Measurements from ENCODE around the gene PLK4.

DNA sequence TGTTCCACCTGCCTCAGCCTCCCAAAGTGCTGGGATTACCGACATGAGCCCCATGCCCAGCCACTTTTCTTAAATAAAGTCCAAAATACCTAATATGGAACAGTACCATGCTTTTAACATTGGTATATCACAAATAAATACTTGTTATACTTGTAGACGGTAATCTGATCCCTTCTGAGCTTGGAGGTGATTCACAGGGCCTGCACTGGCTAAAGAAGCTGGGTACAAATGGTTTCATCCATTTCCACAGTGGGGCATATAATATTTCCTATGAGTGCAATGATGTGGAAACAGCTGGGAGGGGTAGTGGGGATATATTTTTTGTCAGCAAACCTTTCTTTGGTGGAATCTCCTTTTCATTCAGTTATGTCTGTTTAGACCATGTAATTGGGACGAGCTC, 35.8 kb downstream of the PLK4 start:
- no peak for TF ChIP-seq POLR2A (IDR thresholded peaks at IDR 0.05)
- TF ChIP-seq, protein P1, sequence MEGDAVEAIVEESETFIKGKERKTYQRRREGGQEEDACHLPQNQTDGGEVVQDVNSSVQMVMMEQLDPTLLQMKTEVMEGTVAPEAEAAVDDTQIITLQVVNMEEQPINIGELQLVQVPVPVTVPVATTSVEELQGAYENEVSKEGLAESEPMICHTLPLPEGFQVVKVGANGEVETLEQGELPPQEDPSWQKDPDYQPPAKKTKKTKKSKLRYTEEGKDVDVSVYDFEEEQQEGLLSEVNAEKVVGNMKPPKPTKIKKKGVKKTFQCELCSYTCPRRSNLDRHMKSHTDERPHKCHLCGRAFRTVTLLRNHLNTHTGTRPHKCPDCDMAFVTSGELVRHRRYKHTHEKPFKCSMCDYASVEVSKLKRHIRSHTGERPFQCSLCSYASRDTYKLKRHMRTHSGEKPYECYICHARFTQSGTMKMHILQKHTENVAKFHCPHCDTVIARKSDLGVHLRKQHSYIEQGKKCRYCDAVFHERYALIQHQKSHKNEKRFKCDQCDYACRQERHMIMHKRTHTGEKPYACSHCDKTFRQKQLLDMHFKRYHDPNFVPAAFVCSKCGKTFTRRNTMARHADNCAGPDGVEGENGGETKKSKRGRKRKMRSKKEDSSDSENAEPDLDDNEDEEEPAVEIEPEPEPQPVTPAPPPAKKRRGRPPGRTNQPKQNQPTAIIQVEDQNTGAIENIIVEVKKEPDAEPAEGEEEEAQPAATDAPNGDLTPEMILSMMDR (IDR thresholded peaks at IDR 0.05): no peak
- no peak for TF ChIP-seq EP300 (IDR thresholded peaks at IDR 0.05)
- no peak for TF ChIP-seq POLR2AphosphoS5 (IDR thresholded peaks at IDR 0.05)
